HuH-7 (cell line): ENCODE measurements around the gene MGST2.

Experiments
- DNase-seq: peaks from one replicate; pipeline ENCODE4 v3.0.0; 2011; ENCODE audit warnings: low spot score

Gene MGST2

GRCh38 chr4:139740121-139740520, 74.5 kb downstream of the MGST2 start:
- no peak for DNase-seq

- DNase-seq = peak; percentile 50
Observed at GRCh38 chr4:139740531-139741041, 75.0 kb downstream of the MGST2 start.

GRCh38 chr4:139743027-139743426, 77.4 kb downstream of the MGST2 start:
- DNase-seq = no peak

GRCh38 chr4:139744232-139744631, 78.6 kb downstream of the MGST2 start:
- no peak for DNase-seq

- DNase-seq = no peak
Observed at GRCh38 chr4:139745111-139745639, 79.6 kb downstream of the MGST2 start.

- DNase-seq = no peak
Observed at GRCh38 chr4:139746431-139747171, 81.0 kb downstream of the MGST2 start.

- no peak for DNase-seq
Observed at GRCh38 chr4:139749338-139749737, 83.7 kb downstream of the MGST2 start.

GRCh38 chr4:139749835-139750498, 84.3 kb downstream of the MGST2 start:
- no peak for DNase-seq

GRCh38 chr4:139753686-139754085, 88.1 kb downstream of the MGST2 start:
- DNase-seq = no peak
